Measurements from ENCODE around the gene PRR33. TPM values are rescaled to one million over a fixed set of nuclear protein-coding genes. Genes with fewer than 3 reads are reported as not detected.

The PRR33 gene
- total RNA-seq, 1 experiment from 2014 or later = not detected

DNA sequence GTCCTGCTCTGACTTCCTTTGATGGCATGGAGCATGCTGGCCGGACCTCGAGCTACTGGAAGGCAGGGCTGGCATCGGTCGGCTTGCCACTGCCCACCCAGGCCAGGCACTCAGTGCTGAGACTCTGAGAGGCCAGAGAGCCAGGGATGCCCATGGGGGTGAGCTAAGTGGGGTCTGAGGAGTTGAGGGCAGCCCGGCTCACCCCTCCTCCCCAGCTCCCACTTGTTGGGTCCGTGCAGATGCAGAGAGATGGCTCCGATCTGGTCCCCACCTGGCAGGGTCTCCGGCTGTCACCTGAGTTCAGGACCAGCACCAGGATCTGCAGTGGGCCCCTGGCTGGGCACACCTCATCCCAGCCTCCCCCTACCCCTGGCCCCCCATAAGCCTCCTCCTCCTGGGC lies 25.5 kb downstream of the PRR33 start:
- intact Hi-C loops (cut with micrococcal nuclease; ENCODE audit: unreplicated experiment) = no loop called here
- DNase-seq (ENCODE audit: low read depth, low spot score) (no peak), ATAC-seq (no peak)
- CTCF ChIA-PET = interaction anchor here (0.7 to 0.9 kb wide), 2 partner anchors 31 to 605 kb away, joined by 3 to 11 read pairs; partner anchors contain the start of gene SYT8
- no peaks in the 10 kb centered on the region for H3K27me3 ChIP-seq (ENCODE audit: control insufficient read depth, insufficient read depth, low read length)
- in situ Hi-C loops (cut with HindIII; ENCODE audit: low pct_unique_long_range_greater_than_20kb, low sequenced_read_pairs) = no loop called here
- H3K4me1 ChIP-seq (ENCODE audit: control insufficient read depth, insufficient read depth, low read length) = peaks cover 22% of the 10 kb centered on the region
- H3K36me3 ChIP-seq (ENCODE audit: control insufficient read depth, insufficient read depth, low read length) = no peaks in the 10 kb centered on the region
- H3K27ac ChIP-seq (ENCODE audit: low read length) = no peak overlapping the region
- no TSS peak for BruUV-seq (replicated peaks)
- H3K4me3 ChIP-seq (ENCODE audit: low read depth in 2 of 2, low read length in 2 of 2) = no peak overlapping the region
- TF ChIP-seq POLR2AphosphoS5 (IDR thresholded peaks at IDR 0.05; ENCODE audit: low read depth, low read length) (no peak), TCF7L2 (IDR thresholded peaks at IDR 0.05; ENCODE audit: low read depth, low read length) (no peak), SIN3A (IDR thresholded peaks at IDR 0.05; ENCODE audit: borderline replicate concordance, insufficient read depth, low read depth, low read length) (no peak)
- TF ChIP-seq, protein P1, sequence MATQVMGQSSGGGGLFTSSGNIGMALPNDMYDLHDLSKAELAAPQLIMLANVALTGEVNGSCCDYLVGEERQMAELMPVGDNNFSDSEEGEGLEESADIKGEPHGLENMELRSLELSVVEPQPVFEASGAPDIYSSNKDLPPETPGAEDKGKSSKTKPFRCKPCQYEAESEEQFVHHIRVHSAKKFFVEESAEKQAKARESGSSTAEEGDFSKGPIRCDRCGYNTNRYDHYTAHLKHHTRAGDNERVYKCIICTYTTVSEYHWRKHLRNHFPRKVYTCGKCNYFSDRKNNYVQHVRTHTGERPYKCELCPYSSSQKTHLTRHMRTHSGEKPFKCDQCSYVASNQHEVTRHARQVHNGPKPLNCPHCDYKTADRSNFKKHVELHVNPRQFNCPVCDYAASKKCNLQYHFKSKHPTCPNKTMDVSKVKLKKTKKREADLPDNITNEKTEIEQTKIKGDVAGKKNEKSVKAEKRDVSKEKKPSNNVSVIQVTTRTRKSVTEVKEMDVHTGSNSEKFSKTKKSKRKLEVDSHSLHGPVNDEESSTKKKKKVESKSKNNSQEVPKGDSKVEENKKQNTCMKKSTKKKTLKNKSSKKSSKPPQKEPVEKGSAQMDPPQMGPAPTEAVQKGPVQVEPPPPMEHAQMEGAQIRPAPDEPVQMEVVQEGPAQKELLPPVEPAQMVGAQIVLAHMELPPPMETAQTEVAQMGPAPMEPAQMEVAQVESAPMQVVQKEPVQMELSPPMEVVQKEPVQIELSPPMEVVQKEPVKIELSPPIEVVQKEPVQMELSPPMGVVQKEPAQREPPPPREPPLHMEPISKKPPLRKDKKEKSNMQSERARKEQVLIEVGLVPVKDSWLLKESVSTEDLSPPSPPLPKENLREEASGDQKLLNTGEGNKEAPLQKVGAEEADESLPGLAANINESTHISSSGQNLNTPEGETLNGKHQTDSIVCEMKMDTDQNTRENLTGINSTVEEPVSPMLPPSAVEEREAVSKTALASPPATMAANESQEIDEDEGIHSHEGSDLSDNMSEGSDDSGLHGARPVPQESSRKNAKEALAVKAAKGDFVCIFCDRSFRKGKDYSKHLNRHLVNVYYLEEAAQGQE (IDR thresholded peaks at IDR 0.05; ENCODE audit: insufficient read depth in 1 of 2, low read depth in 2 of 2, low read length in 1 of 2) = no peak
- TF ChIP-seq, protein P2, sequence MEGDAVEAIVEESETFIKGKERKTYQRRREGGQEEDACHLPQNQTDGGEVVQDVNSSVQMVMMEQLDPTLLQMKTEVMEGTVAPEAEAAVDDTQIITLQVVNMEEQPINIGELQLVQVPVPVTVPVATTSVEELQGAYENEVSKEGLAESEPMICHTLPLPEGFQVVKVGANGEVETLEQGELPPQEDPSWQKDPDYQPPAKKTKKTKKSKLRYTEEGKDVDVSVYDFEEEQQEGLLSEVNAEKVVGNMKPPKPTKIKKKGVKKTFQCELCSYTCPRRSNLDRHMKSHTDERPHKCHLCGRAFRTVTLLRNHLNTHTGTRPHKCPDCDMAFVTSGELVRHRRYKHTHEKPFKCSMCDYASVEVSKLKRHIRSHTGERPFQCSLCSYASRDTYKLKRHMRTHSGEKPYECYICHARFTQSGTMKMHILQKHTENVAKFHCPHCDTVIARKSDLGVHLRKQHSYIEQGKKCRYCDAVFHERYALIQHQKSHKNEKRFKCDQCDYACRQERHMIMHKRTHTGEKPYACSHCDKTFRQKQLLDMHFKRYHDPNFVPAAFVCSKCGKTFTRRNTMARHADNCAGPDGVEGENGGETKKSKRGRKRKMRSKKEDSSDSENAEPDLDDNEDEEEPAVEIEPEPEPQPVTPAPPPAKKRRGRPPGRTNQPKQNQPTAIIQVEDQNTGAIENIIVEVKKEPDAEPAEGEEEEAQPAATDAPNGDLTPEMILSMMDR (IDR thresholded peaks at IDR 0.05) = no peak
- H3K9me3 ChIP-seq (ENCODE audit: control insufficient read depth, insufficient read depth, low read depth, low read length) = no peaks in the 10 kb centered on the region
- POLR2A ChIA-PET = no interaction called here

DNA sequence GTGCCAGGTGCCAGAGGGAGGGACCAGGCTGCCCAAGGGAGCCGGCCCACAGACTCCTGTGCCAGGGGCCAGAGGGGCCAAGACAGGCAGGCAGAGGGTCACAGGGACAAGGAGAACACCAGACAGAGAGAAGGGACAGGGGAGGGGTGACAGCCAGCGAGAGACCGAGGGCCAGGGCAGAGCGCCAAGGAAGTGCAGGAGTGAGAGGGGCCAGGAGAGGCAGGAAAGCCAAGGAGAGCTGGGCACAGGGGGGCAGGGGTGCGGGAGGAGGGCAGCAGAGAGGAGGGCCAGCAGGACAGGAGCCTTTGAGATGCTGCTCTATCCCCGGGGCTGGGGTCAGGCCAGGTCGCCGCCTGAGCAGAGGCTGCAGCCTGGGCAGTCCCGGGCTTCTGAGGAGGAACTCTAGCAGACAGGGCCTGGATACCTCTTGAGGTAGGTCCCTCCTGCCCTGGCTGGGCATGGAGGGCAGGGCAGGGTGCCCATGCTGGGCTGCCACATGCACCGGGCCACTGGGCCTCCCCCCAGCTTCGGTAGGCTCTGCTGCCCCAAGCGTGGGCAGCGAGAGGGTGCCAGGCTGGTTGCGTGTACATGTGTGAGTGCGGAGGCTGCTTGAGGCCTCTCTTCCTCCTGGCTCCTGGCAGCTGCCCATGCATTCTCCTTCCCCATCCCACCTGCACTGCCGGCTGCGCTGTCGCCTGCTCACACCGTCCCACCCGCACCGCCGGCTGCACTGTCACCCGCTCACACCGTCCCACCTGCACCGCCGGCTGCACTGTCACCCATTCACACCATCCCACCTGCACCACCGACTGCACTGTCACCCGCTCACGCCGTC lies 26.6 kb downstream of the PRR33 start:
- Histone ChIP-seq H3K27ac (ENCODE audit: low read length) (no peak overlapping the region), H3K4me3 (ENCODE audit: low read depth in 2 of 2, low read length in 2 of 2) (no peak overlapping the region), H3K9me3 (ENCODE audit: control insufficient read depth, insufficient read depth, low read depth, low read length) (no peaks in the 10 kb centered on the region), H3K4me1 (ENCODE audit: control insufficient read depth, insufficient read depth, low read length) (peaks cover 22% of the 10 kb centered on the region), H3K27me3 (ENCODE audit: control insufficient read depth, insufficient read depth, low read length) (no peaks in the 10 kb centered on the region; the same call in 1 of the 2 replicates), H3K36me3 (ENCODE audit: control insufficient read depth, insufficient read depth, low read length) (no peaks in the 10 kb centered on the region)
- POLR2A ChIA-PET = no interaction called here
- no TSS peak for BruUV-seq (replicated peaks)
- in situ Hi-C loops (cut with HindIII; ENCODE audit: low pct_unique_long_range_greater_than_20kb, low sequenced_read_pairs) (no loop called here), intact Hi-C loops (cut with micrococcal nuclease; ENCODE audit: unreplicated experiment) (no loop called here)
- CTCF ChIA-PET = no interaction called here
- DNase-seq (ENCODE audit: low read depth, low spot score) = no peak
- TF ChIP-seq, protein P2 (IDR thresholded peaks at IDR 0.05) = no peak
- TF ChIP-seq, protein P1 (IDR thresholded peaks at IDR 0.05; ENCODE audit: insufficient read depth in 1 of 2, low read depth in 2 of 2, low read length in 1 of 2) = no peak
- no peak for TF ChIP-seq TCF7L2 (IDR thresholded peaks at IDR 0.05; ENCODE audit: low read depth, low read length)
- TF ChIP-seq SIN3A (IDR thresholded peaks at IDR 0.05; ENCODE audit: borderline replicate concordance, insufficient read depth, low read depth, low read length) = no peak
- no peak for TF ChIP-seq POLR2AphosphoS5 (IDR thresholded peaks at IDR 0.05; ENCODE audit: low read depth, low read length)
- peak; percentile 37 for ATAC-seq

Data from Panc1 (cell line).